Osteocyte (in vitro differentiated cells): Measurements from ENCODE around the gene LFNG. TPM values are rescaled to one million over a fixed set of nuclear protein-coding genes. Genes with fewer than 3 reads are reported as not detected.

Experiments used
- DNase-seq: peaks from one replicate; pipeline ENCODE4 v3.0.0; 2021; ENCODE audit warnings: mixed read lengths; ENCODE audit not compliant: unreplicated experiment; ENCODE audit errors: extremely low spot score
- H3K27ac Mint-ChIP-seq: one replicate; pipeline ENCODE4 v1.8.0; 2021; ENCODE audit warnings: mild to moderate bottlenecking, mixed read lengths; ENCODE audit not compliant: unreplicated experiment
- H3K27me3 Mint-ChIP-seq: one replicate; pipeline ENCODE4 v1.8.0; 2021; ENCODE audit warnings: mixed read lengths; ENCODE audit not compliant: unreplicated experiment
- H3K36me3 Mint-ChIP-seq: one replicate; pipeline ENCODE4 v1.8.0; 2021; ENCODE audit warnings: mixed read lengths; ENCODE audit not compliant: unreplicated experiment
- H3K4me1 Mint-ChIP-seq: one replicate; pipeline ENCODE4 v1.8.0; 2021; ENCODE audit warnings: mixed read lengths; ENCODE audit not compliant: unreplicated experiment
- H3K4me3 Mint-ChIP-seq: one replicate; pipeline ENCODE4 v1.8.0; 2021; ENCODE audit warnings: mild to moderate bottlenecking, moderate library complexity, mixed read lengths; ENCODE audit not compliant: unreplicated experiment
- H3K9me3 Mint-ChIP-seq: one replicate; pipeline ENCODE4 v1.8.0; 2021; ENCODE audit warnings: mixed read lengths; ENCODE audit not compliant: unreplicated experiment
- CTCF ChIP-seq: fragments of 200-600 bp; sonication (generic); IDR thresholded peaks from 2 replicates; pipeline ENCODE4 v1.5.0; 2021; ENCODE audit warnings: antibody characterized with exemption, mild to moderate bottlenecking, moderate library complexity
- total RNA-seq: library from RNA; stranded (reverse); gene quantifications from 2 replicates; pipeline ENCODE4 v1.2.1, GENCODE V29; 2021

Gene LFNG
- total RNA-seq, 1 donor from 2014 or later: 23.3 TPM

GRCh38 chr7:2517678-2518507 is 1.7 kb upstream of the LFNG start:
- DNase-seq: no peak
- H3K4me1 Mint-ChIP-seq: peaks cover 61% of the 10 kb centered on the region
- peak overlapping the region; percentile 79 for H3K27ac Mint-ChIP-seq
- TF ChIP-seq CTCF: no peak
- no peaks in the 10 kb centered on the region for H3K36me3 Mint-ChIP-seq
- peak overlapping the region; percentile 18 for H3K4me3 Mint-ChIP-seq
- H3K27me3 Mint-ChIP-seq: no peaks in the 10 kb centered on the region
- H3K9me3 Mint-ChIP-seq: no peaks in the 10 kb centered on the region

- Mint-ChIP-seq H3K9me3 (no peaks in the 10 kb centered on the region), H3K27me3 (no peaks in the 10 kb centered on the region), H3K36me3 (no peaks in the 10 kb centered on the region), H3K4me3 (peak overlapping the region; percentile 44), H3K4me1 (peaks cover 66% of the 10 kb centered on the region), H3K27ac (no peak overlapping the region)
- no peak for TF ChIP-seq CTCF
- no peak for DNase-seq
These were observed 846 bp upstream of the LFNG start for GRCh38 chr7:2518737-2519118.

GRCh38 chr7:2520131-2520760 is 672 bp downstream of the LFNG start:
- no peak for DNase-seq
- H3K36me3 Mint-ChIP-seq: no peaks in the 10 kb centered on the region
- H3K4me3 Mint-ChIP-seq: peak overlapping the region; percentile 83
- no peak overlapping the region for H3K27ac Mint-ChIP-seq
- no peak for TF ChIP-seq CTCF
- no peaks in the 10 kb centered on the region for H3K27me3 Mint-ChIP-seq
- H3K4me1 Mint-ChIP-seq: peaks cover 72% of the 10 kb centered on the region
- no peaks in the 10 kb centered on the region for H3K9me3 Mint-ChIP-seq

- DNase-seq: no peak
- Mint-ChIP-seq H3K4me3 (peak overlapping the region; percentile 83), H3K27me3 (no peaks in the 10 kb centered on the region), H3K36me3 (peaks cover 1% of the 10 kb centered on the region), H3K27ac (no peak overlapping the region), H3K4me1 (peaks cover 71% of the 10 kb centered on the region), H3K9me3 (no peaks in the 10 kb centered on the region)
- TF ChIP-seq CTCF: no peak
These were observed 1.3 kb downstream of the LFNG start for GRCh38 chr7:2520761-2521290.

GRCh38 chr7:2521341-2521745 is 1.8 kb downstream of the LFNG start:
- Mint-ChIP-seq H3K27me3 (no peaks in the 10 kb centered on the region), H3K36me3 (peaks cover 4% of the 10 kb centered on the region), H3K4me3 (peak overlapping the region; percentile 69), H3K9me3 (no peaks in the 10 kb centered on the region), H3K4me1 (peaks cover 70% of the 10 kb centered on the region), H3K27ac (no peak overlapping the region)
- no peak for DNase-seq
- TF ChIP-seq CTCF: no peak
